GM21717 (cell line): ENCODE measurements around the gene UBLCP1.
"Not testable (repeated sequence)": the region's sequence is repeated elsewhere in the genome, so short reads cannot be mapped to it uniquely, and the experiment has no call there.

Source experiments
- ATAC-seq: cut with Tn5 transposase; IDR thresholded peaks from one replicate; pipeline ENCODE4 v1.9.1; 2021; ENCODE audit warnings: mild to moderate bottlenecking, moderate library complexity; ENCODE audit not compliant: unreplicated experiment

The UBLCP1 gene, protein sequence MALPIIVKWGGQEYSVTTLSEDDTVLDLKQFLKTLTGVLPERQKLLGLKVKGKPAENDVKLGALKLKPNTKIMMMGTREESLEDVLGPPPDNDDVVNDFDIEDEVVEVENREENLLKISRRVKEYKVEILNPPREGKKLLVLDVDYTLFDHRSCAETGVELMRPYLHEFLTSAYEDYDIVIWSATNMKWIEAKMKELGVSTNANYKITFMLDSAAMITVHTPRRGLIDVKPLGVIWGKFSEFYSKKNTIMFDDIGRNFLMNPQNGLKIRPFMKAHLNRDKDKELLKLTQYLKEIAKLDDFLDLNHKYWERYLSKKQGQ

DNA sequence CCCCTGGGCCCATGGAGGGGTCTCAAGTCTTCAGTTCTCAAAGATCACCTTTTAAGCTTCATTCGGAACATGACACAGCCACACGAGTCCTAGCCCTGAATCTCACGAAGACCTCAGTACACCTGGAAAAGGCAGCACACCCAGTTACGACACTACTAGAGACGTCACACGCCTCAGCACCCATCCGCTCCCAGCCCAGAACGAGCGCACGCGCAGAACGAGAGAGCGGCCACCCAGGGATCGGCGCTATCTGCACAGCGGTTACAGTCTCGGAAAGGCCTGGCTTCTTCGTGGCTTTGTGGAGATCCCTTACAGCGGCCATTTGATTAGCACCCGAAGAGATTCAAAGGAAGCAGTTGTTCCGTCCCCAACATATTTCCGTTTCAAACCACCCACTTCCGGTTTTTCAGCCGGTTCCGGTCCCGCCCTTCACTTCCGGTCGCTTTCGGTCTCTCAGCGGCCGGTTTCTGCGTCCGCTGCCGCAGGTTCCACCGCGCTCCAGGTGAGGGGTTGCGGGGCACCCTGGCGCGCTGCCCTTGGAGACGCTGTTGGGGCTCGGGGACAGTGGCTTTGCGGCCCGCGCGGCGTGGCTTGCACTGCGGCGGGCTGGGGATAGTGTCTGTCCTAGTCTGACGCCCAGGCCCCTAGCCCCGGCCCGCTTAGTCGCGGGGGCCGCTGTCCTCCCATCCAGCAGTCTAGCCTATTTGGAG lies at the start of gene UBLCP1:
TSS of gene UBLCP1 (plus strand) at position 432 of the 710 bp plus-strand sequence. CDS start 5,626 bp downstream, outside the sequence.
- peak; percentile 92 for ATAC-seq

DNA sequence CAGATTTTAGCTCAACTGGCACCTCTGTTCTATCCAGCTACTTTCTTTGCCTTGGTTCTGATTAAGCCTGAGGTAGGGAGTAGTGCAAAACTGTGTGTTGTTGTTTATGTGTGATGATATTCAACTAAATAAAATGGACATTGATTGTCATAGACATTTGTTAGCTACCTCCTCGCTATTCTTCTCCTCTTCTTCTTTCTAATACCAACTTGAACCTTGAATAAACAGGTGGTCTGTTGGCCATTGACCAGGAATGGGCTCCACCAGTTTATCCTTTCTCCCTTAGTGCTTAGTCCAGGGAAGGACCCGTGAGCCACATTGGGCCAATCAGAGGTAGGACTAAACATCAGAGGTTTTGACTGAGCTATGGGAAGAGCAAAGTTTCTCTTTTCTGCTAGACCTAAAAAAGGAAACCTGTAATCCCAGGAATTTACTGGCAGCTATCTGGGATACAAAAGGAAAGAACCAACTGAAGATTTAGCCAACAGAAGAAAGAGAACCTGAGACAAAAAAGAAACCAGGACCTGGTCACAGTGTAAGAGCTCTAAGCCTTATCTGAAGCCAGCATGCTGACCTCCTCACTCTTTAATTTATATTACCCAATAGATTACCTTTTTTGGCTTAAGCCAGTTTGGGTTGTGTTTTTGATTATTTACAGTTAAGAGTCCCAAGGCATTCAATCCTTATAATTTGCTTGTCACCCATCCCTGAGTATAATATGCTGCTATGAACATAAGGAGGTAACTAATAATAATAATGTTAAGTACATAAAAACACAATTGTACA lies 48.4 kb upstream of the UBLCP1 start:
- ATAC-seq = no peak

DNA sequence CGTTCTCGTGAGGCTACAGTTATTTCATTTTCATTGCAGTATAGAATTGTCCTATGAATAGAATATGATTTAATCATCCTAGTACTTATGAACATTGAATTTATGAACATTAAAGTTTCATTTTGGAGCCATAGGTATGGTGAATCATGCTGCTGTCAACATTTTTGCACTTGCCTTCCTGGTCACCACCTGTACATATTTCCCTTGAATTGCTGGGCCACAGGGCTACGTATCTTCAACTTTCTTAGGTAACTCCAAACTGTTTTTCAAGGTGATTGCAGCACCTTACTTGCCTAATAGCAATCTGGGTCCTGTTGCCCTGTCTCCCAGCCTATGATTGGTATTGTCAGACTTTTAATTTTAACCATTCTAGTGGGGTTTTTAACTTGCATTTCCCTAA lies 47.2 kb upstream of the UBLCP1 start:
- ATAC-seq = no peak

DNA sequence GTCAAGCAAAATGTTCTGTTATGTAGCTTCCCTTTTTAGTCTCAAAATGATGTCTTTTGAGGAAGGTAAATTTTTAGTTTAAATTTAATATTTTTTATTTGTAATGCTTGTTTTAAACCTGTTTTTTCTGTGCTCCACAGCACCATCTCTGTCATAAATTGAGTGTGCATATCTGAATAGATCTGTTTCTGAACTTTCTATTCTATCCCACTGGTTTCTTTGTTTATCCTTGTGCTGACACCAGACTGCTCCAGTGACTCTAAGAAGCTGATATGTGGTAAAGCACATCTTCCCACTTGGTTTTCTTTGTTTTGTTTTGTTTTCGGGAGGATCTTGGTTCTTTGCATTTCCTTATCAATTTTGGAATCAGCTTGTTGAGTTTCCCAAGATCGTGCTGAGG lies 46.6 kb upstream of the UBLCP1 start:
- ATAC-seq = no peak

DNA sequence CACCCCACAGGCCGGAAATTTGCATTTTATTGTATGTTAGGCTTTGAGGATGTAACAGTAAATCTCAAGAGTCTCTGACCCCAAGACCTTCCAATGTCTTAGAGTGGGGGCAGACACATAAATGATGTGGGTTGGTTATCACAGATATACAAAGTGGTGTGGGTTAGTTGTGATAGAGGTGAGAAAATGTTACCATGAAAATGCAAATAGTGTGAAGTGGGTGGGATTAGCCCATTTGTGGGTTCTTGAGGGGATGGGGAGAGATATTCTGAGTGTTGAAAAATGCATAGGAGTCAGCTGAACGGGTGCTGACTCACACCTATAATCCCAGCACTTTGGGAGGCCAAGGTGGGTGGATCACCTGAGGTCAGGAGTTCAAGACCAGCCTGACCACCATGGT lies 45.9 kb upstream of the UBLCP1 start:
- ATAC-seq = no peak

DNA sequence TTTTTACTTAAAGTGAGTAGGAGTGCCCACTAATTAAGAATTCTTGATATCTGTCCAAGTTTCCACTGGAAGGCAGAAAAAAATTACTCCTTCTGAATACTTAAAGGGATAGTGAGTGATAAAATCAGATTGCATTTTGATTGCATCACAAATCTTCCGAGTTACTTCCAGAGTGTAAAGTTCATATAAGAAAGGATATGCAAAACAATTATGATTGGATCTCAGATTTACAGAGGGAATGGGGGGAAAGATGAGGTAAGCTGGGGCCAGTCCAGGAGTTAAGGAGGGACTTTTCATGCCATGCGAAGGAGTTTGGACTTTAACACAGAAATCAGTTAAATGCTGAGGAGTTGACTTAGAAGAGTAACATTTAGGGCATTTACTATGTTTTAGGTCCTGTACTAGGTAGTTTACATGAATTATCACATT lies 44.5 kb upstream of the UBLCP1 start:
- no peak for ATAC-seq

DNA sequence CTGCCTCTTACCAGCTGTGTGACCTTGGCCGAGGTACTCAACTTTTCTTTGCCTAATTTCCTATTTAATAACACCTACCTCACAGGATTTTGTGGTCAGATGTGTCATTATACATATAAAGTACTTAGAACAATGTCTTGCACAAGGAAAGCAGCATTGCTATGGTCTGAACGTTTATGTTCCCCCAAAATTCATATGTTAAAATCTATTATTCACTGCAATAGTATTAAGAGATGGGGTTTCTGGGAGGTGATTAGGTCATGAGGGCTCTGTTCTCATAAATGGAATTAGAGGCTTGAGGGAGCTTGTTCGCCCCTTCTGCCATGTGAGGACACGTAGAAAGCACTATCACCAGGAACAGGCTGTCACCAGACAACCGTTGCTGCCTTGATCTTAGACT lies 42.9 kb upstream of the UBLCP1 start:
- ATAC-seq = no peak

DNA sequence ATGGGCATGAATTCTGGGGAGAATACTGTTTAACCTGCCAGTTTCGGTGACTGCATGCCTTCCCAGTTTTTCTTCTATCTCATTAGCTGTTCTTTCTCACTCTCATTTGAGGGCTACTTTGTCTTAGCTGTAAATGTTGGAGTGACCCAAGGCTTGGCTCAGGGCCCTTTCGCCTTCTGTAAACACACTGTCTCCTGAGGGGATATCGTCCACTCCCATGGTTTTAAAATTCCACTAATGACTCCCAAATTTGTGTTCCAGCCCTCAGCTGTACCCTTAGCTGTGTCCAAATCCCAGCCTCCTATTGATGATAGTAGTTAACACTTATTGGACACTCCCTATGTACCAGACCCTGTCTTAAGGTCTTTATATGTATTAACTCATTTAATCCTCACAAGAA lies 39.6 kb upstream of the UBLCP1 start:
- no peak for ATAC-seq

DNA sequence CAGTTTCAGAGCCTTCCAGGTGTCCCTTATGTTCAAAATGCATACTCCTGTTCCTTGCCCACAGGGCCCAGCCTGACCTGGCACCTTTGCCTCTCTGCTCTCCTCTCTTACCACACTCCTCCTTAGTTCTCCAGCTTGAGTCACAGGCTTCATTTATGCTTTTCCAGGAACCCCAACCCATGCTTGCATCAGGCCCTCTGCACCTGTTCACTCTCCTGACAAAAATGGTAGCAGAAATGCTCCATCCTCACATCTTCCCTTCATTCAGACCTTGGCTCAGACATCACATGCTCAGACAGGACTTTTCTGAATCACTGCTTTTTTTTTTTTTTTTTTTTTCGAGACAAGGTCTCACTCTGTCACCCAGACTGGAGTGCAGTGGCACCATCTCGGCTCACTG lies 38.6 kb upstream of the UBLCP1 start:
- ATAC-seq = no peak

DNA sequence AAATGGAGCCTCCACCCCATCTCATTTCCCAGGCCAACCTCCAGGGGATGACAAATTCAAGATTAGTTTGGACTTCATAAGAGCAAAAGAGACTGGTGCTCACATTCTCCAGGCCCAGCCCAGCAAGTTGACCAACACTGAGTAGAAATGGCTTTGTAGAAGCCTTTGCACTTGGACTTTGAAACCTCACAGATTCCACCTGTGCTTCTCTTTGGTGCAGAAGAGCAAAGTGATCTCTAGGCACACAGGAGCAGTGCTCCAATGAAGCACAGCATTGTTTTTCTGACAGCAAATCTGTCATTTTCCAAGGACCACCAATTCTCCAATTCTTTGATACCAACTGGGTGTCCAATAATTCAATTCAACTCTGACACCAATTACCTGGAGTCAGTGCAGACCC lies 36.6 kb upstream of the UBLCP1 start:
- ATAC-seq = no peak

DNA sequence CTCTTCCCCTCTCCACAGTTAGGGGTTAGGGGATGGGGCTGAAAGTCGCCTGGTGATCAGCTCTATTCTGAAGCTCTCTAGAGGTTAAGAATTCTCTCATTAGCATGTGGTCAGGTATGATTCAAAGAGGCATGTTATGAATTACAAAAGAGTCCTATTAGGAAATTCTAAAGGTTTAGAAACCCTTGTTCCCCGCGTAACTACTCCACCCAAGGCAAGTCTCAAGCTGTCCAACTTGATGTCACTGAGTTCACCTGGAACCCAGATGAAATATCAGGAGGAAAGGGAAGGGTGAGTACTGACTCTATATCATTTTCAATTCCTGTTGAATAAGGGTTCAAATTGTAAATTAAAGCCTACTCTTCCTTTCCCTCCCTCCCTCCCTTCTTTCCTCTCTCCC lies 35.6 kb upstream of the UBLCP1 start:
- no peak for ATAC-seq

DNA sequence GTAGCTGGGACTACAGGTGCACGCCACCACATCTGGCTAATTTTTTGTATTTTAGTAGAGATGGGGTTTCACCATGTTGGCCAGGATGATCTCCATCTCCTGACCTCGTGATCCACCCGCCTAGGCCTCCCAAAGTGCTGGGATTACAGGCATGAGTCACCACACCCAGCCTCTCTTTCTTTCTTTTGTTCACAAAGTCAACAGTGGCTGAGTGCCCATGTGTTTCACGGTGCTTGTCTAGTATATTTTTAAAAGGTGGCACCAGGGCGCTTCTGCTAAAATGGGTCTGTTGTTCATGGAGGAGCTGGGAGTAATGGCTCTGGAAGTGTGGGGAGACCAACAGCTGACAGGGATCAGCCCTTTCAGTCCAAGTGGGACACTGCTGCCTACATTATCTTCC lies 35.0 kb upstream of the UBLCP1 start:
- ATAC-seq = not testable (repeated sequence)

DNA sequence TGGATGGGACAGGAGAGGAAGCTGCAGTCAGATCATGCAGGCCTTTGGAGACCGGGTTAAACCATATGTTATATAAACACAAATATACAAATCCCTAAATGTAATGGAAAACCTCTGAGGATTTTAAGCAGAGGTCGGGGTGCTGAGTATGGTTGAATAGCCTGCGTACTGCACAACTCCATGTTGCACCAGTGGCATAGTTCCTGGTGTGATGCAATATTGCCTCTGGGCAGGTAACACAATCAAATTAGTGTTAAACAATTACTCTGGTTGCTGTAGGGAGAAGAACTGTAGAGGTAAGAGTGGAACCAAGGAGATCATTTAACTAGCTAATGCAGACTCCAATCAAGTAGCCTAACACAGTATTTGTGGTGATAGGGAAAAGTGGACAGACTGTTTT lies 32.4 kb upstream of the UBLCP1 start:
- no peak for ATAC-seq

DNA sequence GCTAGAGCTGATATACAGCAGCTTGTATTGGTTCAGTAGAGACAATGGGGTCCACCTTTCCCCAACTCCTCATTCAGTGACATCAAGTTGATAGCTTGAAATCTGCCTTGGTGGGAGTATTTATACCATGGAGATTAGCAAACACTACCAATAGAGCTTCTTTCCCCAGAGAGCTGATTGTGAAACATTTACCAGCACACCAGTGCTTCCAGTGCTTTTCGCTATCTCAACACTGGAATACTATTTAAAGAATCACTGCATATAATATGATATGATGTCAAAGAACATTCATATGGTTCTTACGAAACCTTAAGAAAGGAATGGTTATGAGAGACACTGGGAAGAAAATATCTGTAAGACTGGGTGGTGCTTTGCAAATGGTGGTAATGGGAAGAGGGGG lies 31.9 kb upstream of the UBLCP1 start:
- ATAC-seq = no peak

DNA sequence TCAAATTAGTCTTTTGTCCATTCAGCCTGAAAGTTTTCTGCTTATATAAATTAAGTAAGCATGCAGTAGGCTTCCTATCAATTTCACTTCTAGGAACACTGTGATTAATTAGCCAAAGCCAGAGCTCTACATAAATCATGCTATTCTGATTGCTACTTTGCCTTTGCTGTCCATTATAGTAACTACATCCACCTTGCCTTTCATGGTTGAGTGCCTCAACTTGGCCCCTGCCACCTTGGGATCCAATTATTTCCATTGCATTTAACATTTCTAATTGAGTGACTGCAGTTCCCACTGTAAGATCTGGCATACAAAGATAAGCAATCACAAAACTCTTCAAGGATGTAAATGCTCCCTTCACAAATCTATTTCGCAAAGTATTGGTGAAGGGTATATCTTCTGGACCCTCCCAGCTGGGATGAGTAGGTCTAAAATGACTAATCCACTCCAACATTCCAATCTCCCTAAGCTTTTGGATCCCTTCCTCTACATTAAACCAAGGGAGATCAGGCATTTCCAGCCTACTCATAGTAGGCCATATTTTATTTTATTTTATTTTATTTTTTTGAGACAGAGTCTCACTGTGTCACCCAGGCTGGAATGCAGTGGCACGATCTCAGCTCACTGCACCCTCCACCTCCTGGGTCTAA lies 27.1 kb upstream of the UBLCP1 start:
- ATAC-seq = not testable (repeated sequence)

DNA sequence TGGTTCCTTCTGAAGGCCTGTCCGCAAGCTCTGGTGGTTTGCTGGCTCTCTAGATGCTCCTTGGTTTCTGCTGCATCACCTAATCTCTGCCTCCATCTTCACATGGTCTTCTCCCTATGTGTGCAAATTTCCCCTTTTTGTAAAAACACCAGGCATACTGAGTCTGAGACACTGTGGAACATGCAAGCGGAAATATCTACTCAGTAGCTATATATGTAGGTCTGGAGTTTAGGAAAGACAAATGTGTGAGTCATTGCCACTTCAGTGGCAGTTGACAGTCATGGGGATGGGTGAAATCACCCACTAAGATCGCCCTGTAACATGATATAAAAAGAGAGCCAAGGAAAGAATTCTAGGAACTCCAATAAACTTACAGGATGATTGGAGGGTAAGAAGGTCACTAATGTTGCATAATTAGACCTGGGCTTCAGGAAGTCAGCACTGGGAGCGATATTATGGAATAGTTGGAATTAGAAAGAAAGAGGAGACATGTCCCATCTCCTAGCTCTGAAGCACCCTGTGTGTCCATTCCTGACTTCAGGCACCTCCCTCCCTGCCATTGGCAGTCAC lies 22.7 kb upstream of the UBLCP1 start:
- ATAC-seq = no peak

DNA sequence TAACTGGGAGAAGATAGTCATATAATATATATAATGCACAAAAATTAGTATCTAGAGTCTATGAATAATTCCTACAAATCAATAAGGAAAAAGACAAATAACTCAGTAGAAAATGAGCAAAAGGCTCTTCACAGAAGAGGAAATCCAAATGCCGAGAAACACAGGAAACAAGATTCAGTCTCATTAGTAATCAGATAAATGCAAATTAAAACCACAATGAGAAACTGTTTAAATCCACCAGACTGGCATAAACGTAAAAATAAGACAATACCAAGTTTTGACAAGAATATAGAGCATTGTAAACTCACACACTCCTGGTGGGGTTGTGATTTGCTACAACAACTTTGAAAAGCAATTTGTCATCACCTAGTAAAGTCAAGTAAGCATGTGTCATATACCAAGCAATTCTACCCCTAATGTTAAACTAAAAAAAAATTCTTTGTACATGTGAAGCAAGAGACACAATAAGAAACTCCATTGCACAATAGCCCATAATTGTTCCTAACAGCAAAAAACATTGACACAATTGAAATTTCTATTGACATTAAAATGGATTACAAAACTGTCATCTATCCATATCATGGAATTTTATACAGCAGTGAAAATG lies 21.0 kb upstream of the UBLCP1 start:
- ATAC-seq = no peak

DNA sequence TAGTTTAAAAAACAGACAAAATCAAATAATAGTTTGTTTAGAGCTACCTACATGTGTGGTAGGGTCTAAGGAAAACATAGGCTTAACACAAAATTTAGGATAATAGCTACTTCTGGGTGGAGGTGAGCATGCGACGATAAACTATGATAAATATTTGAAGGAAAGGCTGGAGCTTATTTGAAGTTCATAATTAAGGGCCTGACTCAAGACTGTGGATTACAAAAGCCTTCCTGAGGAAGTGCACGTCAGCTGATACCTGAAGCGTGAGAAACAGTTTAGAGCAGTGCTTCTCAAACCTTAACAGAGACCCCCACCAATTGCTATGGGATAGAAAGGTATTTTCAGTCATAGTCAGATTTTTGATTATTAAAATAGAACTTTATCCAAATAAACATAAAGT lies 20.4 kb upstream of the UBLCP1 start:
- ATAC-seq = no peak

DNA sequence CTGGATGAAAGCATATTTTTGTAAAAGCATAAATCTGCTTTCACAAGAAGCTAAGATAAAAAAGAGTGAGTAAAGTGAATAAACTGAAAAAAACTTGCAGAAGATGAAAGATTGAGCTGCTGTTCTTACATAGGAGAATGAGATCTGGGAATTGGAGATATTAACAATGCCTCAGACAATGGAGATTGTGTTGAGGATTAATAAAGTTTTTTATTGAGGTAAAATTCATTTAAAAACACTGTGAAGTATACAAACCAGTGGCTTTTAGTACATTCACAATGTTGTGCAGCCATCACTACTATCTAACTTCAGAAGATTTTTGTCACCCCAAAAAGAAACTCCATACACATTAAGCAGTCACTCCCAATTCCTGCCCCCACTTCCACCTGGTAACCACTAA lies 19.7 kb upstream of the UBLCP1 start:
- no peak for ATAC-seq

DNA sequence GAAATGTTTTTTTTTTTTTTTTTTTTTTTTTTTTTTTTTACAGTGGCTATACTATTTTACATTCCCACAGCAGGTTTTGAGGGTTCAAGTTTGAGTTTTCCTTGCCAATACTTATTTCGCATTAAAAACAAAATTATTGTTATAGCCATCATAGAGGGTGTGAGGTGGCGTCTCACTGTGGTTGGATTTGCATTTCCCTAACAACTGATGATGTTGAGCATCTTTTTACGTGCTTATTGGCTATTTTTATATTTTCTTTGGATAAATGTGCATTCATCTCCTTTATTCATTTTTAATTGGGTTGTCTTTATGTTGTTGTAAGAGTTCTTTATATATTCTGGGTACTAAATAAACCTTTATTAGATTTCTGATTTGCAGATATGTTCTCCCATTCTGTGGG lies 18.9 kb upstream of the UBLCP1 start:
- no peak for ATAC-seq

DNA sequence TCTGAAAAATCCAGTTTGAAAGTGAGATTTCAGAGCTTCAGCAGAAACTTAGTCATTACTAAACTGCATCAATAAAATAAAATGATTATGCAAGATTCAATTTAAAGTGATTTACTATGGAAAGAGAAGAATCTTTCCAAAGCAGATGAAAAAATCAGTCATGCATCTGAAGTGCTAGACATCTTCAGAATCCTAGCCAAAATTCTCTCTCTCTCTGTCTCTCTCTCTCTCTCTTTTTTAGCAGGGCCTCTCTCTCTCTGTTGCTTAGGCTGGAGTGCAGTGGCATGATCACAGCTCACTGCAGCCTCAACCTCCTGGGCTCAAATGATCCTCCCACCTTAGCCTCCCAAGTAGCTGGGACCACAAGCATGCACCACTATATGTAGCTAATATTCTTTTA lies 18.2 kb upstream of the UBLCP1 start:
- no peak for ATAC-seq
